Measurements from ENCODE around the gene THAP11.

DNA sequence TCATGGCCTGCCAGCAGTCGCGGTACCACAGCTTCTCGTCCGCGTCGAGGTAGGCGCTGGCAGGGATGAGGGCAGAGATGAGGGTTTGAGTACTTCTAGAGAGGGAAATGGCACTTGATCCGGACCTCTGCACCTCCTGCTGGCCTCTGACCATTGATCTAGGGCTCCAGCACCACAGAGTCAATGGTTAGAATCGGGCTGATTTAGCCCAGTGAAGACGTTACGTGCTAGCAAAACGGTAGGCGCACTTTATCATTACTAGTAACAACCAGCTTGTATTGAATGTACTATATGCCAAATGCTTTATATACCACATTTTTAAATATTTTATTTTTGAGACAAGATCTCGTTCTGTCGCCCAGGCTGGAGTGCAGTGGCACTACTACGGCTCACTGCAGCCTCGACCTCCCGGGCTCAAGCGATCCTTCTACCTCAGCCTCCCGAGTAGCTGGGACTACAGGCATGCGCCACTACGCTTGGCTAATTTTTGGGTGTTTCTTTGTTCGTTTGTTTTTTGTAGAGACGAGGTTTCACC lies 34.9 kb upstream of the THAP11 start:
- TF ChIP-seq, protein P1, sequence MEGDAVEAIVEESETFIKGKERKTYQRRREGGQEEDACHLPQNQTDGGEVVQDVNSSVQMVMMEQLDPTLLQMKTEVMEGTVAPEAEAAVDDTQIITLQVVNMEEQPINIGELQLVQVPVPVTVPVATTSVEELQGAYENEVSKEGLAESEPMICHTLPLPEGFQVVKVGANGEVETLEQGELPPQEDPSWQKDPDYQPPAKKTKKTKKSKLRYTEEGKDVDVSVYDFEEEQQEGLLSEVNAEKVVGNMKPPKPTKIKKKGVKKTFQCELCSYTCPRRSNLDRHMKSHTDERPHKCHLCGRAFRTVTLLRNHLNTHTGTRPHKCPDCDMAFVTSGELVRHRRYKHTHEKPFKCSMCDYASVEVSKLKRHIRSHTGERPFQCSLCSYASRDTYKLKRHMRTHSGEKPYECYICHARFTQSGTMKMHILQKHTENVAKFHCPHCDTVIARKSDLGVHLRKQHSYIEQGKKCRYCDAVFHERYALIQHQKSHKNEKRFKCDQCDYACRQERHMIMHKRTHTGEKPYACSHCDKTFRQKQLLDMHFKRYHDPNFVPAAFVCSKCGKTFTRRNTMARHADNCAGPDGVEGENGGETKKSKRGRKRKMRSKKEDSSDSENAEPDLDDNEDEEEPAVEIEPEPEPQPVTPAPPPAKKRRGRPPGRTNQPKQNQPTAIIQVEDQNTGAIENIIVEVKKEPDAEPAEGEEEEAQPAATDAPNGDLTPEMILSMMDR (IDR thresholded peaks at IDR 0.05) = no peak
- TF ChIP-seq POLR2A (IDR thresholded peaks at IDR 0.05) = no peak

Data from vagina (tissue), 2 donors.